ENCODE data around the gene XPO5. TPM values are rescaled to one million over a fixed set of nuclear protein-coding genes. Genes with fewer than 3 reads are reported as not detected.
A peak's percentile ranks its signal among the peaks of the same experiment; 100 is the strongest.

Gene XPO5
- total RNA-seq, 1 experiment from 2014 or later: 114 TPM

GRCh38 chr6:43496370-43497128, 79.3 kb downstream of the XPO5 start:
- Mint-ChIP-seq H3K36me3 (ENCODE audit: insufficient read depth in 1 of 3, low read depth in 3 of 3) (peaks cover 10 to 39% (median 36%) of the 10 kb centered on the region in 3 experiments), H3K4me1 (peaks cover 30% of the 10 kb centered on the region in 2 experiments), H3K27ac (peak overlapping the region in 2 of 3 experiments; percentile 65 to 77; a peak in 4 of 7 replicates), H3K27me3 (ENCODE audit: low read depth) (no peaks in the 10 kb centered on the region), H3K9me3 (no peaks in the 10 kb centered on the region), H3K4me3 (no peak overlapping the region)
- Histone ChIP-seq H4K5ac (ENCODE audit: insufficient read length, low read depth, low read length) (no peak overlapping the region), H3K23ac (ENCODE audit: insufficient read length, low read depth, low read length) (no peak overlapping the region), H2BK20ac (ENCODE audit: low read depth, low read length, poor library complexity, severe bottlenecking) (no peak overlapping the region), H3K79me2 (ENCODE audit: insufficient read depth, low read length) (no peaks in the 10 kb centered on the region; the same call in 1 of the 2 replicates), H3K9me3 (ENCODE audit: control insufficient read depth, low read depth, low read length) (no peaks in the 10 kb centered on the region), H2AFZ (ENCODE audit: low read length) (no peak overlapping the region), H3K14ac (ENCODE audit: insufficient read depth, low read length) (no peak overlapping the region), H3K4ac (ENCODE audit: low read depth, low read length) (no peak overlapping the region), H3K18ac (ENCODE audit: insufficient read length, low read depth, low read length) (no peak overlapping the region), H2BK12ac (ENCODE audit: insufficient read length, low read depth, low read length) (no peak overlapping the region), H3K4me2 (ENCODE audit: insufficient read depth, insufficient read length, low read length) (no peak overlapping the region), H2AK5ac (ENCODE audit: insufficient read length, low read length) (no peak overlapping the region), H4K20me1 (ENCODE audit: control insufficient read depth, insufficient read depth, insufficient read length) (peaks cover 2% of the 10 kb centered on the region), H4K8ac (replicated peaks; ENCODE audit: insufficient read length, low read depth, low read length) (no peak overlapping the region), H3K9ac (ENCODE audit: extremely low read depth, insufficient read length, low read length) (no peak overlapping the region), H3K27me3 (ENCODE audit: insufficient read depth, low read length) (no peaks in the 10 kb centered on the region), H3T11ph (ENCODE audit: low read length) (no peak overlapping the region), H3K79me1 (ENCODE audit: insufficient read depth, low read depth, low read length, poor library complexity, severe bottlenecking) (peaks cover 5% of the 10 kb centered on the region), H4K91ac (ENCODE audit: insufficient read length, low read depth, low read length) (no peak overlapping the region), H2BK5ac (ENCODE audit: insufficient read length, low read length) (no peak overlapping the region), H2BK120ac (ENCODE audit: low read depth, low read length, poor library complexity, severe bottlenecking) (no peak overlapping the region), H3K23me2 (ENCODE audit: insufficient read length, low read depth, low read length, poor library complexity, severe bottlenecking) (no peaks in the 10 kb centered on the region), H2BK15ac (ENCODE audit: low read depth, low read length) (no peak overlapping the region), H3K27ac (ENCODE audit: insufficient read length, low read depth, low read length) (no peak overlapping the region), H3K4me1 (ENCODE audit: insufficient read depth, low read length) (peaks cover 6% of the 10 kb centered on the region; the same call in 1 of the 2 replicates), H3K56ac (ENCODE audit: insufficient read length, low read depth, low read length) (no peak overlapping the region)
- peak; percentile 75 for TF ChIP-seq CTCF (conservative IDR thresholded peaks at IDR 0.05)
- peak; percentile 71 for DNase-seq
- no CpG with 5 or more reads among the region's 18 CpGs for WGBS (ENCODE audit: extremely low coverage, insufficient read length, low lambda C conversion rate)
